ENCODE data around the gene SH3TC1.

GRCh38 chr4:8278009-8278395 is 78.9 kb downstream of the SH3TC1 start:
- TF ChIP-seq CTCF (IDR thresholded peaks at IDR 0.05) (no peak), POLR2AphosphoS5 (IDR thresholded peaks at IDR 0.05) (no peak)

Data from esophagus muscularis mucosa (tissue), 3 donors.